SK-N-SH treated with all-trans-retinoic acid at 6 μM for 48 hours (cell line): Measurements from ENCODE around the gene GNPDA2.

Source experiments
- CSRNP3 ChIP-seq: fragments of 250-450 bp; sonication (Bioruptor Pico); IDR thresholded peaks from 2 replicates; pipeline ENCODE4 v1.5.1; 2021; ENCODE audit warnings: mild to moderate bottlenecking, moderate library complexity
- ESRRG ChIP-seq: fragments of 250-450 bp; sonication (Bioruptor Pico); IDR thresholded peaks from 2 replicates; pipeline ENCODE4 v1.6.1; 2021; ENCODE audit warnings: mild to moderate bottlenecking
- GLIS3 ChIP-seq: fragments of 250-450 bp; sonication (Bioruptor Pico); IDR thresholded peaks from 2 replicates; pipeline ENCODE4 v1.5.0; 2020; ENCODE audit warnings: mild to moderate bottlenecking, moderate library complexity
- PPARA ChIP-seq: fragments of 250-450 bp; sonication (Bioruptor Pico); IDR thresholded peaks from 2 replicates; pipeline ENCODE4 v1.5.0; 2020; ENCODE audit warnings: mild to moderate bottlenecking, borderline replicate concordance
- SNAI2 ChIP-seq: fragments of 250-450 bp; sonication (Bioruptor Pico); IDR thresholded peaks from 2 replicates; pipeline ENCODE4 v1.5.0; 2020; ENCODE audit warnings: mild to moderate bottlenecking, moderate library complexity
- ZFP30 ChIP-seq: fragments of 450-650 bp; formaldehyde crosslinking; IDR thresholded peaks from 2 replicates; pipeline ENCODE4 v1.5.0; 2022; ENCODE audit warnings: mild to moderate bottlenecking, moderate library complexity
- ZNF565 ChIP-seq: fragments of 450-650 bp; formaldehyde crosslinking; conservative IDR thresholded peaks from 2 replicates; pipeline ENCODE4 v1.5.0; 2020; ENCODE audit warnings: low read depth, mild to moderate bottlenecking, moderate library complexity
- ZNF70 ChIP-seq: fragments of 450-650 bp; formaldehyde crosslinking; IDR thresholded peaks from 2 replicates; pipeline ENCODE4 v1.5.0; 2020; ENCODE audit warnings: mild to moderate bottlenecking, moderate library complexity
- TF ChIP-seq, protein P1 (sequence below): fragments of 250-450 bp; sonication (Bioruptor Pico); IDR thresholded peaks from 2 replicates; pipeline ENCODE4 v1.8.0; 2020; ENCODE audit warnings: mild to moderate bottlenecking, moderate library complexity, borderline replicate concordance

DNA sequence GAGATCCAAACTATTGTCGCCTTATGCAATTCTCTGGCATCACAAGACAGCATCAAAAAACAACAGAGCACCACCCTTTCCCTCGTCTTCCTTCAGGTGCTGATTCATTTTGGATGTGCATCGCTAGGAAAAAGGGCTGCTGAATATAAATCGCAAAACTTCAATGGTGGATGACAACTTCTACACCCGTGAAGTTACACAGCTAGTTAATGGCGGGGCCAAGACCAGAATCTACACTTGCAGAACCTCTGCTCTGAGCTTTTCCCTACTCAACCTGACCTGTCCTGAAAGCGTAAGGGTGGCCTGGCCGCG lies 674 bp downstream of the GNPDA2 start:
- TF ChIP-seq SNAI2 = no peak
- no peak for TF ChIP-seq ZNF70
- TF ChIP-seq ZNF565 = no peak
- TF ChIP-seq, protein P1, sequence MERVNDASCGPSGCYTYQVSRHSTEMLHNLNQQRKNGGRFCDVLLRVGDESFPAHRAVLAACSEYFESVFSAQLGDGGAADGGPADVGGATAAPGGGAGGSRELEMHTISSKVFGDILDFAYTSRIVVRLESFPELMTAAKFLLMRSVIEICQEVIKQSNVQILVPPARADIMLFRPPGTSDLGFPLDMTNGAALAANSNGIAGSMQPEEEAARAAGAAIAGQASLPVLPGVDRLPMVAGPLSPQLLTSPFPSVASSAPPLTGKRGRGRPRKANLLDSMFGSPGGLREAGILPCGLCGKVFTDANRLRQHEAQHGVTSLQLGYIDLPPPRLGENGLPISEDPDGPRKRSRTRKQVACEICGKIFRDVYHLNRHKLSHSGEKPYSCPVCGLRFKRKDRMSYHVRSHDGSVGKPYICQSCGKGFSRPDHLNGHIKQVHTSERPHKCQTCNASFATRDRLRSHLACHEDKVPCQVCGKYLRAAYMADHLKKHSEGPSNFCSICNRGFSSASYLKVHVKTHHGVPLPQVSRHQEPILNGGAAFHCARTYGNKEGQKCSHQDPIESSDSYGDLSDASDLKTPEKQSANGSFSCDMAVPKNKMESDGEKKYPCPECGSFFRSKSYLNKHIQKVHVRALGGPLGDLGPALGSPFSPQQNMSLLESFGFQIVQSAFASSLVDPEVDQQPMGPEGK (CRISPR knock-in tag) = no peak
- no peak for TF ChIP-seq ESRRG
- TF ChIP-seq PPARA (CRISPR knock-in tag) = no peak
- no peak for TF ChIP-seq GLIS3 (CRISPR knock-in tag)
- TF ChIP-seq ZFP30 (CRISPR knock-in tag) = no peak
- no peak for TF ChIP-seq CSRNP3 (CRISPR knock-in tag)
